Mesenchymal stem cell (in vitro differentiated cells and primary cell): ENCODE measurements around the gene DNAH7.

Experiments
- DNase-seq: peaks from one replicate; pipeline ENCODE4 v3.0.0-alpha.2; 2013
- H2AFZ ChIP-seq: one replicate; pipeline ENCODE4 v1.6.1; 2013; ENCODE audit warnings: low read depth, mild to moderate bottlenecking, control low read depth, inconsistent platforms, low read length, moderate library complexity
- H2AK5ac ChIP-seq: 2 replicates; pipeline ENCODE4 v1.6.1; 2013; ENCODE audit warnings: low read length, moderate library complexity, mild to moderate bottlenecking, inconsistent platforms; ENCODE audit not compliant: severe bottlenecking
- H2BK120ac ChIP-seq: one replicate; pipeline ENCODE4 v1.6.1; 2013; ENCODE audit warnings: low read depth, mild to moderate bottlenecking, inconsistent platforms, low read length, moderate library complexity
- H2BK12ac ChIP-seq, 2 experiments: one replicate each; pipeline ENCODE4 v1.6.1; 2013; ENCODE audit warnings: inconsistent platforms in 2 of 2, low read length in 2 of 2, mild to moderate bottlenecking in 2 of 2, moderate library complexity in 2 of 2, control low read depth in 1 of 2
- H2BK15ac ChIP-seq: one replicate; pipeline ENCODE4 v1.6.1; 2013; ENCODE audit warnings: mild to moderate bottlenecking, low read depth, inconsistent platforms; ENCODE audit not compliant: poor library complexity, severe bottlenecking
- H2BK5ac ChIP-seq: 2 replicates; pipeline ENCODE4 v1.6.1; 2013; ENCODE audit warnings: low read depth, mild to moderate bottlenecking, low read length, control low read depth, inconsistent platforms; ENCODE audit not compliant: poor library complexity, severe bottlenecking
- H3K14ac ChIP-seq, 2 experiments: one replicate each; pipeline ENCODE4 v1.6.1; 2013; ENCODE audit warnings: inconsistent platforms in 2 of 2, low read length in 2 of 2, control low read depth in 1 of 2, mild to moderate bottlenecking in 1 of 2, moderate library complexity in 1 of 2
- H3K18ac ChIP-seq, 2 experiments: one replicate each; pipeline ENCODE4 v1.6.1; 2013; ENCODE audit warnings: inconsistent platforms in 2 of 2, low read length in 2 of 2, control low read depth in 1 of 2, low read depth in 1 of 2, mild to moderate bottlenecking in 1 of 2
- H3K23ac ChIP-seq, 2 experiments: one replicate each; pipeline ENCODE4 v1.6.1; 2013; ENCODE audit warnings: inconsistent platforms in 2 of 2, low read length in 2 of 2, mild to moderate bottlenecking in 2 of 2, moderate library complexity in 2 of 2, control low read depth in 1 of 2
- H3K27ac ChIP-seq: 2 replicates; pipeline ENCODE4 v1.5.1; 2013; ENCODE audit warnings: mild to moderate bottlenecking, moderate library complexity, low read length, control low read depth, inconsistent platforms; ENCODE audit not compliant: poor library complexity, severe bottlenecking
- H3K27me3 ChIP-seq, 2 experiments: 2 replicates each; pipeline versions ENCODE4 v1.6.1 to v1.7.0; 2013; ENCODE audit warnings: low read length in 2 of 2, mild to moderate bottlenecking in 2 of 2, moderate library complexity in 2 of 2, control low read depth in 1 of 2, inconsistent platforms in 1 of 2; ENCODE audit not compliant: control insufficient read depth in 1 of 2, insufficient read depth in 1 of 2
- H3K36me3 ChIP-seq, 2 experiments: 2 replicates each; pipeline versions ENCODE4 v1.6.1 to v1.7.0; 2013; ENCODE audit warnings: low read length in 2 of 2, control low read depth in 1 of 2, inconsistent platforms in 1 of 2, low read depth in 1 of 2, mild to moderate bottlenecking in 1 of 2; ENCODE audit not compliant: insufficient read depth in 2 of 2, control insufficient read depth in 1 of 2
- H3K4ac ChIP-seq, 2 experiments: one replicate each; pipeline ENCODE4 v1.6.1; 2013; ENCODE audit warnings: inconsistent platforms in 2 of 2, low read length in 2 of 2, mild to moderate bottlenecking in 2 of 2, moderate library complexity in 2 of 2, control low read depth in 1 of 2, low read depth in 1 of 2
- H3K4me1 ChIP-seq: 2 replicates; pipeline ENCODE4 v1.6.1; 2013; ENCODE audit warnings: low read depth, low read length, control low read depth; ENCODE audit not compliant: control insufficient read depth, insufficient read depth
- H3K4me2 ChIP-seq: 2 replicates; pipeline ENCODE4 v1.6.1; 2013; ENCODE audit warnings: low read length, mild to moderate bottlenecking, inconsistent platforms; ENCODE audit not compliant: poor library complexity, severe bottlenecking
- H3K4me3 ChIP-seq, 2 experiments: 2 replicates each; pipeline versions ENCODE4 v1.5.1 to v1.7.0; 2013; ENCODE audit warnings: low read length in 2 of 2, mild to moderate bottlenecking in 2 of 2, control low read depth in 1 of 2, low read depth in 1 of 2; ENCODE audit not compliant: insufficient read depth in 1 of 2
- H3K79me1 ChIP-seq: replicated peaks from 2 replicates; pipeline ENCODE4 v1.6.1; 2013; ENCODE audit warnings: mild to moderate bottlenecking, control low read depth, low read length, inconsistent platforms; ENCODE audit not compliant: poor library complexity, severe bottlenecking
- H3K9ac ChIP-seq: 2 replicates; pipeline ENCODE4 v1.7.0; 2013; ENCODE audit warnings: mild to moderate bottlenecking, low read length, moderate library complexity
- H3K9me3 ChIP-seq: 2 replicates; pipeline ENCODE4 v1.7.0; 2013; ENCODE audit warnings: mild to moderate bottlenecking, low read length; ENCODE audit not compliant: control insufficient read depth
- H4K8ac ChIP-seq: one replicate; pipeline ENCODE4 v1.6.1; 2013; ENCODE audit warnings: inconsistent platforms, mild to moderate bottlenecking, low read length, moderate library complexity
- H4K91ac ChIP-seq: one replicate; pipeline ENCODE4 v1.6.1; 2013; ENCODE audit warnings: mild to moderate bottlenecking, low read length, inconsistent platforms
- WGBS: methylation state at CpG from one replicate; pipeline ENCODE4 v1.1.7; 2013; ENCODE audit warnings: mixed read lengths; 5-methylcytosine and 5-hydroxymethylcytosine counted together

Gene DNAH7

DNA sequence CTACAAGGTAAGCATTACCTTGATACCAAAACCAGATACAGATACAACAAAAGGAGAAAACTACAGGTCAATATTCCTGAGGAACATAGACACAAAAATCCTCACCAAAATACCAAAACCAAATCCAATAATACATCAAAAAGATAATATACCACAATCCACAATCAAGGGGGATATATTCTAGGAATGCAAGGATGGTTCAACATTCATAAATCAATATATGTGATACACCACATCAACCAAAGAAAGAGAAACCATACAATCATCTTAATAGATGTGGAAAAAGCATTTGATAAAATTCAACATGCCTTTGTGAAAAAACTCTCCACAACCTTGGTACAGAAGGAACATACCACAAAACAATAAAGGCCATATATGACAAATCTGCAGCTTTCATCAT is 28.4 kb downstream of the DNAH7 start:
- no peak overlapping the region for H2AFZ ChIP-seq
- H4K8ac ChIP-seq, result no peak overlapping the region
- no peak overlapping the region for H3K9ac ChIP-seq
- H4K91ac ChIP-seq, result no peak overlapping the region
- H3K27me3 ChIP-seq, result no peaks in the 10 kb centered on the region
- DNase-seq, result no peak
- no peak overlapping the region for H2BK15ac ChIP-seq
- H2AK5ac ChIP-seq, result no peak overlapping the region
- no peaks in the 10 kb centered on the region for H3K4me1 ChIP-seq
- H3K4ac ChIP-seq, result no peak overlapping the region
- H2BK120ac ChIP-seq, result no peak overlapping the region
- no peak overlapping the region for H2BK12ac ChIP-seq
- H3K14ac ChIP-seq, result no peak overlapping the region
- no peaks in the 10 kb centered on the region for H3K79me1 ChIP-seq
- H3K27ac ChIP-seq, result no peak overlapping the region
- H3K18ac ChIP-seq, result no peak overlapping the region
- H3K9me3 ChIP-seq, result peaks cover 23% of the 10 kb centered on the region
- no peak overlapping the region for H3K23ac ChIP-seq
- no peak overlapping the region for H3K4me3 ChIP-seq
- no peaks in the 10 kb centered on the region for H3K36me3 ChIP-seq
- no peak overlapping the region for H3K4me2 ChIP-seq
- no peak overlapping the region for H2BK5ac ChIP-seq

DNA sequence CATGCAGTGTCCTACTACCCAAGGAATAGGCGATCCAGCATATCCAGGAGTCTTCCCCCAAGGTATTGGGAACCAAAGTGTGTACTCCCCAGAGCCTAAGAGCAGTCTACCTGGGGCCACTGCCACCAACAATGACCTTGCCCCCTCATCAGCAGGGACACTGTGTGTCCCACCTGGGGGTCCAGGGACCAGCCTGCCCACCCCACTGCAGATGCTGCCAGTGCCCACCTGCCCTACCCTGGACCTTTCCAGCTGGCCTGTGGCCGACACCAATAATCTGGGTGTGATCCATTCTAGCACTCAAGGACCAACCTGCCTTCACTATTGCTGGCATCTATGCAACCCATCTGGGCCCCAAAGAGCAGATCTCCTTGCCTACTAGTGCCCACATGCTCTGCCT is 32.2 kb downstream of the DNAH7 start:
- H2BK5ac ChIP-seq, result no peak overlapping the region

GRCh38 chr2:196018037-196018436 is 50.6 kb downstream of the DNAH7 start:
- no peak overlapping the region for H3K27ac ChIP-seq
- no peak overlapping the region for H3K18ac ChIP-seq
- no peak overlapping the region for H2BK12ac ChIP-seq
- no peak overlapping the region for H2AFZ ChIP-seq
- H2BK120ac ChIP-seq, result no peak overlapping the region
- no peak overlapping the region for H3K9ac ChIP-seq
- H3K9me3 ChIP-seq, result no peaks in the 10 kb centered on the region
- no peak overlapping the region for H3K23ac ChIP-seq
- H4K91ac ChIP-seq, result no peak overlapping the region
- no peaks in the 10 kb centered on the region for H3K4me1 ChIP-seq
- H3K4me3 ChIP-seq, result no peak overlapping the region
- no peak overlapping the region for H2AK5ac ChIP-seq
- no peaks in the 10 kb centered on the region for H3K27me3 ChIP-seq
- no peaks in the 10 kb centered on the region for H3K36me3 ChIP-seq
- no peak overlapping the region for H3K4me2 ChIP-seq
- H3K79me1 ChIP-seq, result no peaks in the 10 kb centered on the region
- no peak overlapping the region for H3K14ac ChIP-seq
- no CpG with 5 or more reads among the region's 2 CpGs for WGBS
- no peak overlapping the region for H3K4ac ChIP-seq
- no peak overlapping the region for H2BK15ac ChIP-seq
- H4K8ac ChIP-seq, result no peak overlapping the region
- no peak overlapping the region for H2BK5ac ChIP-seq
- DNase-seq, result no peak

More for the DNA sequence above, 32.2 kb downstream of the DNAH7 start:
- H3K27ac ChIP-seq, result no peak overlapping the region
- no peak overlapping the region for H3K9ac ChIP-seq
- H3K79me1 ChIP-seq, result no peaks in the 10 kb centered on the region
- H2AFZ ChIP-seq, result no peak overlapping the region
- H3K4me3 ChIP-seq, result no peak overlapping the region
- H2BK12ac ChIP-seq, result no peak overlapping the region
- peaks cover 23% of the 10 kb centered on the region for H3K9me3 ChIP-seq
- no peaks in the 10 kb centered on the region for H3K4me1 ChIP-seq
- H3K4ac ChIP-seq, result no peak overlapping the region
- H4K91ac ChIP-seq, result no peak overlapping the region
- H2BK15ac ChIP-seq, result no peak overlapping the region
- H4K8ac ChIP-seq, result no peak overlapping the region
- no peak overlapping the region for H3K14ac ChIP-seq
- no peak overlapping the region for H3K23ac ChIP-seq
- H2BK120ac ChIP-seq, result no peak overlapping the region
- H3K27me3 ChIP-seq, result no peaks in the 10 kb centered on the region
- 78% methylated on average over 2 of the region's 2 CpGs for WGBS
- no peak overlapping the region for H2AK5ac ChIP-seq
- H3K36me3 ChIP-seq, result no peaks in the 10 kb centered on the region
- H3K18ac ChIP-seq, result no peak overlapping the region
- no peak for DNase-seq
- H3K4me2 ChIP-seq, result no peak overlapping the region

- H3K18ac ChIP-seq, result no peak overlapping the region
- no peaks in the 10 kb centered on the region for H3K36me3 ChIP-seq
- no peak overlapping the region for H3K9ac ChIP-seq
- H4K91ac ChIP-seq, result no peak overlapping the region
- no peak overlapping the region for H2AFZ ChIP-seq
- no peaks in the 10 kb centered on the region for H3K79me1 ChIP-seq
- no peak overlapping the region for H3K4ac ChIP-seq
- WGBS, result 83% methylated on average over 1 of the region's 2 CpGs
- H2BK15ac ChIP-seq, result no peak overlapping the region
- no peak overlapping the region for H2BK12ac ChIP-seq
- H3K4me3 ChIP-seq, result no peak overlapping the region
- no peaks in the 10 kb centered on the region for H3K27me3 ChIP-seq
- no peak overlapping the region for H3K23ac ChIP-seq
- no peak overlapping the region for H2AK5ac ChIP-seq
- DNase-seq, result no peak
- H3K27ac ChIP-seq, result no peak overlapping the region
- no peak overlapping the region for H4K8ac ChIP-seq
- peaks cover 12% of the 10 kb centered on the region for H3K9me3 ChIP-seq
- H3K14ac ChIP-seq, result no peak overlapping the region
- H2BK120ac ChIP-seq, result no peak overlapping the region
- no peaks in the 10 kb centered on the region for H3K4me1 ChIP-seq
- H3K4me2 ChIP-seq, result no peak overlapping the region
- no peak overlapping the region for H2BK5ac ChIP-seq
These were observed 56.3 kb downstream of the DNAH7 start for GRCh38 chr2:196012314-196012713.
